KMS-11 (cell line): Measurements from ENCODE around the gene MBLAC2.

ENCODE experiments used
- H2AFZ ChIP-seq: fragments of 200-600 bp; sonication (generic); 2 replicates; pipeline ENCODE4 v1.6.1; 2016; ENCODE audit warnings: antibody characterized with exemption, mixed run types, low read depth
- H3K27ac ChIP-seq: fragments of 200-600 bp; sonication (generic); 2 replicates; pipeline ENCODE4 v1.6.1; 2016; ENCODE audit warnings: mild to moderate bottlenecking, mixed run types
- H3K27me3 ChIP-seq: fragments of 200-600 bp; sonication (generic); 2 replicates; pipeline ENCODE4 v1.6.1; 2017; ENCODE audit warnings: mild to moderate bottlenecking, low read depth, mixed run types, moderate library complexity; ENCODE audit not compliant: insufficient read depth
- H3K36me3 ChIP-seq: fragments of 200-600 bp; sonication (generic); 2 replicates; pipeline ENCODE4 v1.6.1; 2017; ENCODE audit warnings: mild to moderate bottlenecking, mixed run types; ENCODE audit not compliant: insufficient read depth
- H3K4me1 ChIP-seq: fragments of 200-600 bp; sonication (generic); 2 replicates; pipeline ENCODE4 v1.6.1; 2016; ENCODE audit warnings: mild to moderate bottlenecking, low read depth, mixed run types; ENCODE audit not compliant: poor library complexity, severe bottlenecking
- H3K4me2 ChIP-seq: fragments of 200-600 bp; sonication (generic); 2 replicates; pipeline ENCODE4 v1.7.0; 2016; ENCODE audit warnings: mild to moderate bottlenecking, mixed run types
- H3K4me3 ChIP-seq: fragments of 200-600 bp; sonication (generic); IDR thresholded peaks from 2 replicates; pipeline ENCODE4 v1.6.1; 2017; ENCODE audit warnings: low read depth, low read length, mixed read lengths; ENCODE audit not compliant: insufficient read depth
- H3K79me2 ChIP-seq: fragments of 200-600 bp; sonication (generic); 2 replicates; pipeline ENCODE4 v1.6.1; 2016; ENCODE audit warnings: low read depth, mixed run types; ENCODE audit not compliant: insufficient read depth
- H3K9ac ChIP-seq: fragments of 200-600 bp; sonication (generic); 2 replicates; pipeline ENCODE4 v1.6.1; 2016; ENCODE audit warnings: mild to moderate bottlenecking, mixed run types
- H4K20me1 ChIP-seq: fragments of 200-600 bp; sonication (generic); 2 replicates; pipeline ENCODE4 v1.6.1; 2016; ENCODE audit warnings: mild to moderate bottlenecking, mixed run types; ENCODE audit not compliant: insufficient read depth
- CTCF ChIP-seq: fragments of 200-600 bp; sonication (generic); conservative IDR thresholded peaks from 2 replicates; pipeline ENCODE4 v1.6.1; 2017; ENCODE audit warnings: low read depth, mild to moderate bottlenecking, antibody characterized with exemption, low read length, moderate library complexity, mixed read lengths

The MBLAC2 gene

GRCh38 chr5:90438100-90438499, 36.5 kb downstream of the MBLAC2 start:
- no peak overlapping the region for H2AFZ ChIP-seq
- H3K79me2 ChIP-seq: no peaks in the 10 kb centered on the region
- TF ChIP-seq CTCF: no peak
- no peaks in the 10 kb centered on the region for H3K36me3 ChIP-seq
- H3K27me3 ChIP-seq: no peaks in the 10 kb centered on the region
- no peaks in the 10 kb centered on the region for H4K20me1 ChIP-seq
- no peak overlapping the region for H3K9ac ChIP-seq
- no peak overlapping the region for H3K4me3 ChIP-seq
- peaks cover 11% of the 10 kb centered on the region for H3K4me1 ChIP-seq
- H3K27ac ChIP-seq: no peak overlapping the region
- no peak overlapping the region for H3K4me2 ChIP-seq

GRCh38 chr5:90437663-90438062, 36.9 kb downstream of the MBLAC2 start:
- H3K9ac ChIP-seq: no peak overlapping the region
- H3K27me3 ChIP-seq: no peaks in the 10 kb centered on the region
- H3K4me2 ChIP-seq: no peak overlapping the region
- no peaks in the 10 kb centered on the region for H3K79me2 ChIP-seq
- H3K36me3 ChIP-seq: no peaks in the 10 kb centered on the region
- no peak overlapping the region for H3K4me3 ChIP-seq
- H4K20me1 ChIP-seq: no peaks in the 10 kb centered on the region
- TF ChIP-seq CTCF: no peak
- H2AFZ ChIP-seq: no peak overlapping the region
- H3K27ac ChIP-seq: no peak overlapping the region
- peaks cover 11% of the 10 kb centered on the region for H3K4me1 ChIP-seq

GRCh38 chr5:90434116-90434714, 40.4 kb downstream of the MBLAC2 start:
- H3K27ac ChIP-seq: no peak overlapping the region
- H4K20me1 ChIP-seq: no peaks in the 10 kb centered on the region
- no peaks in the 10 kb centered on the region for H3K79me2 ChIP-seq
- no peaks in the 10 kb centered on the region for H3K27me3 ChIP-seq
- no peak overlapping the region for H2AFZ ChIP-seq
- H3K4me3 ChIP-seq: no peak overlapping the region
- no peaks in the 10 kb centered on the region for H3K36me3 ChIP-seq
- no peak overlapping the region for H3K4me2 ChIP-seq
- peak; percentile 74 for TF ChIP-seq CTCF
- no peak overlapping the region for H3K9ac ChIP-seq
- H3K4me1 ChIP-seq: no peaks in the 10 kb centered on the region

- H3K36me3 ChIP-seq: no peaks in the 10 kb centered on the region
- H4K20me1 ChIP-seq: no peaks in the 10 kb centered on the region
- no peak overlapping the region for H2AFZ ChIP-seq
- no peaks in the 10 kb centered on the region for H3K27me3 ChIP-seq
- no peak overlapping the region for H3K9ac ChIP-seq
- H3K4me2 ChIP-seq: peak overlapping the region; percentile 11; the same call in 1 of the 2 replicates
- no peak overlapping the region for H3K4me3 ChIP-seq
- H3K79me2 ChIP-seq: no peaks in the 10 kb centered on the region
- no peak overlapping the region for H3K27ac ChIP-seq
- peaks cover 14% of the 10 kb centered on the region for H3K4me1 ChIP-seq
- no peak for TF ChIP-seq CTCF
Measured at GRCh38 chr5:90424245-90424644, 50.3 kb downstream of the MBLAC2 start.
